GM21529 (cell line): ENCODE measurements around the gene HOXA10.
A peak's percentile ranks its signal among the peaks of the same experiment; 100 is the strongest.

Experiments
- ATAC-seq: cut with Tn5 transposase; IDR thresholded peaks from one replicate; pipeline ENCODE4 v1.9.1; 2021; ENCODE audit not compliant: unreplicated experiment

The HOXA10 gene

DNA sequence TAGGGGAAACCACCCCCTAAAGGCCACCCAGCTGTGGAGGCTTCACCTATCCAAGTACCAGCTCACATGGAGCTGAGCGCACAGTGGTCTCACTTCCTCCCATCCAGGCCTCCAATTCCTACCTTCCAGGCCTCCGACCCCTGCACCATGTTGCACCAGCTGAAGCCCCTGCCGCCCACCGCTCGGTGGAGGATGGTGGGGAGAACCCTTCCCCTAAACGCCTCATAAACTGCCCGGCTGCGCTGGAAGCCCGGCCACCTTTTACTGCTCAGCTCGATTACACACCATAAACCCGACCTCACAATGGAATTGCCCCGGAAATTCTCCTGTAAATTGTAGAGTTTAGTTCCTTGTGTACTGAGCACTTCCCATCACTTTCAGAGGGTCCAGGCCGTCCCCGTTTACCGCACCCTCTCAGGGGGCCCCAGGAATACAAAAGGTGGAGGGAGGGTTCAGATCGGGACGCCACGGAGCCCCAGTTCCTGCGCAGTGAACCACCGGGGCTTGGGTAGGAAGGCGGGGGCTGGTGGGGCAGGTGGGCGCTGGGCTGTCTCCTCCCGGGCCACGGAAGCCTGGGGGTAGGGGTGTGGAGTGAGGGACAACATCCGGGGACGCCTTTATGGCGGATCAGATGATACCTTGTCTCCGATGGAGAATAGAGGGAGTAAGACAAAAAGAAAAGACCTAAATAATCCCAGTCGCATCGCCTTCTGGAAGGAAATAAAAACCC lies 16.3 kb downstream of the HOXA10 start:
- no peak for ATAC-seq

DNA sequence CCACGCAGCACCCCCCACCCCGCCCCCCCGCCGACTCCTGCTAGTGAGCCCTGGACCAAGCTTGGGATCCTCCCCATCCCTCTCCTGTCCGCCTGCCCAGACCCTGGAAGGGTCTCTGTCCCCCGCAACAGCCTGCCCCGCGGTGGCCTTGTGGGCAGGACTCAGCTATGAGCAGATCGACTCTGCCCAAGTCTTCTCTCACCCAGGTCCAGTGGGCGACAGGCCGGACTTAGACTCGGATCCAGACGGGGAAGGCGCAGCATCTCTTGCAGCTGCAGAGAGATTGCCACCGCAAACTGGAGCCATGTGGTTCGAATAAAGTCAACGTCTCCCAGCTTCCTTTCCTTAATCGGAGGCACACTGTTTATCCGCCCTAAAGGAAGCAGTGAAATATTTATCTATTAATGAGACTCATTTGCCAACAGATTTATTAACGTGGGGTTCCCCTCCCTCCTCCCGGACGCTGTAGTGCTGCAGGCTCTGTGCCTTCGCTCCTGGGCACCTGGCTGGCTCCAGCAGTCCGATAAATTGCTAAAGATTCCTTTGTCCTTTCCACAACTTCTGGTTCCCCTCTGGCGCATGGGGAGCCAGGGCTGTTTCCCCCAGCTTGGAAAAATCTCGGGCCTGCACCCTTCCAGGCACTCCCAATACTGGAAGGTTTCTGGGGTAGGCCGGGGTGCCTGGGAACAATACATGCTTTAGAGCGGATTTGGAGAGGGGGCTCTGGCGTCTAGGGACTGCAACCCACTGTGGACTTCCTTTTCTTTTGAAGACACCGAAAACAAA lies 17.0 kb downstream of the HOXA10 start:
- no peak for ATAC-seq

DNA sequence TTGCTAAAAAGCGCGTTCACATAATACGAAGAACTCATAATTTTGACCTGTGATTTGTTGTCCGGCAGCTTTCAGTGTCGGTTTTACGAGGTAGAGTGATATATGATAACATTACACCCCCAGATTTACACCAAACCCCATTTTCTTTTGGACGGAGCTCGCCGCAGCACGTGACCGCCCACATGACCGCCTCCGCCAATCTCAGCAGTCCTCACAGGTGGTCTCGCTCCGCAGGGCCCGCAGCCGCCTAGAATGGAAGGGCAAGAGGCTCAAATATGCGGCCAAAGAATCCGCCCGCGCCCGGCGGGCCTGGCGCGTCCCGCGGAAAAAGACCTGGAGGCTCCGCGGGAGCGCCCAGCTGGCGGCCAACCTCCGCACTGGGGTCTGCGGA lies 17.6 kb downstream of the HOXA10 start, which contains the start of gene HOXA7:
TSS of gene HOXA7 (minus strand) at position 168 of the 391 bp plus-strand sequence. CDS start at position 38, 130 bp downstream.
- ATAC-seq, result no peak

DNA sequence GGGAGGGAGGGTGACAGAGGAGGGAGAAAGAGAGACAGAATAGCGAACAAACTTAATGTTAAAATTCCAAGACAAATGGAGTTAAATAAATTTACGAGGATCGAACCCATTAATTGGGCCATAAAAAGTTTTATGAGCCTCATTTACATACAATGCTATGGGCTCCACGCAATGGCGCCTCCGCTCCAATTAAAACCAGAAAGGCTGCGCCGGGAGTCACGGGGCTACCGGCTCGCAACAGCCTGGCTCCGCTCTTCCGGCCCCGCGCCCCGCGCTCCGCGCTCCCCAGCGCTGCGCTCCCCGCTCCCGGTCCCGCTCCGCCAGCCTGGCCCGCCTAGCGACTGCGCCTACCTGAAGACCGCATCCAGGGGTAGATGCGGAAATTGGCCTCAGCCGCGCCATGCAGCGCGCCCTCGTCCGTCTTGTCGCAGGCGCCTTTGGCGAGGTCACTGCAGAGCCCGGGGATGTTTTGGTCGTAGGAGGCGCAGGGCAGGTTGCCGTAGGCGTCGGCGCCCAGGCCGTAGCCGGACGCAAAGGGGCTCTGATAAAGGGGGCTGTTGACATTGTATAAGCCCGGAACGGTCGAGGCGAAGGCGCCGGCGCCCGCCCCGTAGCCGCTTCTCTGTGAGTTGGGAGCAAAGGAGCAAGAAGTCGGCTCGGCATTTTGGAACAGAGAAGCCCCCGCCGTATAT lies 18.2 kb downstream of the HOXA10 start:
- ATAC-seq, result no peak

DNA sequence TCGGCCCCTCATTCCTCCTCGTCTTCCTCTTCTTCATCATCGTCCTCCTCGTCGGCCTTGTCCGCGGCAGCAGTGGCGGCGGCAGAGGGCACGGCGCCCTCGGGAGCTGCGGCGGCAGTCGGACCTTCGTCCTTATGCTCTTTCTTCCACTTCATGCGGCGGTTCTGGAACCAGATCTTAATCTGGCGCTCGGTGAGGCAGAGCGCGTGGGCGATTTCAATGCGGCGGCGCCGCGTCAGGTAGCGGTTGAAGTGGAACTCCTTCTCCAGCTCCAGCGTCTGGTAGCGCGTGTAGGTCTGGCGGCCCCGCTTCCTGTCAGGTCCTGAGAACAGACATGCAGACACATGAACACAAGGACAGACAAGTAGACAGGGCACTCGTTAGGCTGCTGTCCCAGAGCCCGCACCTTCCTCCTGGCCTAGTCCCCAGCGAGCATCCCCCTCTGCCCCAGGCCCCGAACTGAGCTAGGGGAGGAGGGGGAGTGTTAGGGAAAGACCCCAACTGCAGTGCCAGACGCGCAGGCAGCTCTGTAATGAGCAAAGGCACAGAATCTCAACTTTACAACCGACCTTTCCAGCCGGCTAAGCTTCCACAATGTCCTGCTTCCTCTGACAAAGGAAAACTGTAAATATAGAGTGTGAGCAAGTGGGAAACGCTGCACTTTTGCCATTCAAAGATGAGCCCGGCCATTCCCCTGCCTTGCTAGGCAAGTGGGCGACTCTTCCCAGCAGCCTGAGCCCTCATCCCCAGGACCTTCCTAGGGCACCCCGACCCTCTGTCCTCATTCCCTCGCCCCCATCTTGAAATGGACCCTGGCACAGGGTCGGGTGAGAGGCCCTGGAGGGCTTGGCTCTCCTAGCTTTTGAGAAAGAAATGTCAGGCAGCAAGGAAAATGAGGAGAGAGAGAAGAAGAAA lies 19.0 kb downstream of the HOXA10 start:
- ATAC-seq, result no peak

DNA sequence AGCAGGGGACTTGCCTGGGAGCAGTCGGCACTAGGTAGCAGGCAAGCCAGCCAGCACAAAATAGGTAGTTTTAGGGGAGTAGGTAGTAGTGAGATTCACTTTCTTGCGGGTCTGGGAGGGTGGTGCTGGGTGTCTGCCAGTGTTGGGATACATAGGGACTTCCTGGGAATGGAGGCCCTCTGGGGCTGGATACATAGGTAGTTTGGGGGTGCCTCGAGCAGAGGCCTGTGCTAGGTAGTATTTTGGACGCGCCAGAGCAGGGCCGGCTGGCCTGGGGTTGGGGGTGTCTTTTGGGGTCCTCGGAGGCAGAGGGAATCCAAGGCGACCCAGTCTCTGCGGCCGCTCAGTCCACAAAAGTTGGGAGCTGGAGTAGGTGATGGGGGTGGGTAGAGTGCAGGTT lies 19.8 kb downstream of the HOXA10 start:
- no peak for ATAC-seq

DNA sequence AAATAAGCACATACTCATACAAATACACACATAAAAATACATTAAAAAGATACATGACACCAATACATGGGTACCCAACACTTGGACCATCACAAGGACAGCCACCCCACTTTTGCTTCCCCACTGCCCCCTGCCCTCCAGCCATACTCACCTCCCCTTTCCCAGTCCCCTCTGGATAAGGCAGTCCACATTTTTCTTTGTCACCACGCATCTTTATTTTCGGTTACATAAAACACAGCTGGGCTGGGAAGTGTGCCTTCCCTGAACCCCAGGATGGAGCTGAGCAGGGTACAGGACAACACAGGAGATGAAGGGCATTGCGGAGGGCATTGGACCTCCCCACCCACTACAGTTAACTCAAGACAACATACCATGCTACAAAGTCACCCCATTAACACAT lies 20.6 kb downstream of the HOXA10 start:
- ATAC-seq, result no peak

DNA sequence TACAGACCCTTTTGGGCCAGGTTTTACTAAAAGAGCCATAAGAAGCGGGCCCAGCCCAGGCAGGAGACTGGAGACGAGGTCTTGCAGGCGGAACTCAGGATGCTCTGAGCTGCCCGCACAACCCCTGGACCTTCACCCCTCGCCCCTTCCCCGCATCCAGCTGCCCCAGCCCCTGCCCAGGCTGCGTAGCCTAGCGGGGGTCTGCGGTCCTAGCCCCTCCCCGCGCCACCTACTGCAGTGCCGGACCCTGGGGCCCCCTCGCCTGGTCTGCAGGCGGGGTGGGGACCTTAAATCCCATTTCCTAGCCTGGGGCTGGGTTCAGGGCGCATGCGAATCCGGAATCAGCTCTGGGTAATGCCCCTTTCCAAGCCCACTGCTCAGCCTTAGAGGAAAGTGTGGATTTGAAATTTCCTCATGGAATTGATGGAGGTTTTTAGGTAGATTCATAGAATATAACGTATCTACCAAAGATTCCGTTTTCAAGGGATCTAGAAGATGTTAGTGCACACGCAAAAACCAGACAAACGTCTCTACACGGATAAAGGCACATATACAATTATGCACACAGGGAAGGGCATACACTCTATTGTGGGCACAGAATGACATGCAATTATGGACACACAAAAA lies 21.2 kb downstream of the HOXA10 start:
- ATAC-seq, result no peak

DNA sequence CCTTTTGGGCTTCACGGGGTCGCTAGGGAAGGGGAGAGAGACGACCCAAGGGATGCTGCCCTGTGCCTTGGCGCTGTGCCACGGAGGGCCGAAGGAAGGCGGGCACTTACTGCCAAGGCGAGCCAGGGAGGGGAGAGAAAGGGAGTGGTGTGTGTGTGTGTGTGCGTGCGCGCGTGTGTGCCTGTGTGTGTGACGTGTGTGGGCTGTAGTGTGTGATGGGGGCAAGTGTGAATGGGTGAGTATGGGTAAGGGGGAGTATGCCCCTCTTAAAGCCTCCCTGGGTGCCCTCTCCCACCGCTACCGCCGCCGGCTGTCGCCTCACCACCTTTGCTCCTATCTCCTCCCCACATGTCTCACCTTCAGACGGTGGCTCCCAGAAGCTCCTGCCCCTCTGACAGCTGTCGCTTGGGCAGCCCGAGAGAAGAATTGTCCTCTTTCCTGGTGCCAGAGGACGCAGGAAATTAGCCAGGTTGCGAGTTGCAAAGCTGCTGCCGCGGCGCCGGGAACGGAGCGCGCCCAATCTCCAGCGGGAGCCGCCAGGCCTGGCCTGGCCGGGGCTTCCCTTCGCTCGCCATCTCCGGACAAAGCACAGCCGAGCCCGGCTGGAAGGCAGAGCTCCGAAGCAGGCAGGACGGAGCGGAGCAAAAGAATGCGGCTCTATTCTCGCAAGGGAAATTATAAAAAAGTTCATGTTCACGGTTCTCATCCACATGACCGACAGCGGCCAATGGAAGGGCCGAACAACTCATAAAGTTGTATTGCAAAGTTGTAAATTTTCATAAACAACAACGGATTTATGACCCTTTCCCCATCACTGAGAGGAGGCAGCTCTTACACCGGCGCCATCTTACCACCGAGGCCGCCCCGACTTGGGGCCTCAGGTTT lies 21.9 kb downstream of the HOXA10 start, which contains the start of gene HOXA3:
TSS of gene HOXA3 (minus strand) at position 653 of the 885 bp plus-strand sequence. CDS start 41,943 bp downstream, outside the sequence.
- no peak for ATAC-seq

DNA sequence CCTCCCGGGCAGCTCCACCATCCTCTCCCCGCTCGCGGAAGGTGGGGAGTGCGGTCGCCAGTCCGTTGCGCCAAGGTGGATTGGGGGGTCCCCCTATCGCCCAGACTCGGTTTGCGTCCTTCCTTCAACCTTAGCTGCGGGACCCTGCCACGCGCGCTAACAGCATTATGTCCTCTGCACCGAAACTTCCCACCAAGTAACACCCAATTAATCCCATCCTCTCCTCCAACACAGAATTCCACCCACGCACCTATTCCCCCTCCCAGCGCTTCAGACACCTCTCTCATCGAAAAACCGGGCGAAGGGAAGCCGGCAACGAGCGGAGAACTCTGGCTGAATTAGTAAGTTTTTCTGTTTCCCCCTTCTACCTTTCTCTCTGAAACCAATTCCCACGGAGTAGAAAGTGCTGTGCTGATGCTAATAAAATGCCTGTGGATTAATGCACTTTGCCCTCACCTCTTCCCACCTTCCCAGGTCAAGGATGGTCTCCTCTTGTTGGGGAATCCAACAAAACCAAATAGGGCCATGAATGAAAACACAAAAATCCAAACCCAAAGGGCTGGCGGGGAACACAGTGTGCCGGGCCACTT lies 22.7 kb downstream of the HOXA10 start:
- no peak for ATAC-seq

DNA sequence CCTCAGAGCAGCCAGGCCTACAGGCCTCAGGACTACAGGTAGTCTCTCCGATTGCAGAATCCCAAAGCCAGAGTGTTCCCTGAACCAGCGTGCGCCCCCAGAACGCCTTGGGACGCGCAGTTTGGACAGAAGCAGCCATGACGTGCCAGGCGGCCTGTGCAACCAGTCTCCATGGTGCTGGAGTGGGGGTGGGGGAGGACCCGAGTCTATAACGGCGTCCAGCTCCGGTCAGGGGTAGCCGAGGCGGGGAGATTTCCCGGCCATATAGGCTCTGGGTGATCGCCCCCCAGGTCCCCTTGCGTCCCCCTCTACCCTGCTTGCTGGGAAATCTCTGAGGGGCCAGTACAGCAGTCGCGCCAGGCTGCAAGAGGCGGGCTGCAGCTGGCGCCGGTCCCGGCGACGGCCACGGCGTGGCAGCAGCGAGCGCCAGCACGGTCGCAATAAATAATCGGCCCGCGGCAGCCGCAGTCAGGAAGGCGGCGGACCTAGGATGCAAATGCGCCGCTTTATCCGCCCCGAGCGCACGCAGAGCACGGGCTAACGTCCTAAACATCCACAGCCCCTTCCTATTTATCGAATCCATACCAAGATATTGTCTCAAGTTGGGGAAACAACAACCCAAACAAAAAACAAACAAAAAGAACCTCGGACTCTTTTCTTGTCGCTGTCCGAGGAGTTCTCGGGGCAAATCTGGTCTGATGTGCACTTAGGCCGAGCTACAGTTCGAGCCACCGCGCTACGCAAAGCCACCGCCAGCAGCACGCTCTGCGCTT lies 23.4 kb downstream of the HOXA10 start:
- peak; percentile 86 for ATAC-seq

DNA sequence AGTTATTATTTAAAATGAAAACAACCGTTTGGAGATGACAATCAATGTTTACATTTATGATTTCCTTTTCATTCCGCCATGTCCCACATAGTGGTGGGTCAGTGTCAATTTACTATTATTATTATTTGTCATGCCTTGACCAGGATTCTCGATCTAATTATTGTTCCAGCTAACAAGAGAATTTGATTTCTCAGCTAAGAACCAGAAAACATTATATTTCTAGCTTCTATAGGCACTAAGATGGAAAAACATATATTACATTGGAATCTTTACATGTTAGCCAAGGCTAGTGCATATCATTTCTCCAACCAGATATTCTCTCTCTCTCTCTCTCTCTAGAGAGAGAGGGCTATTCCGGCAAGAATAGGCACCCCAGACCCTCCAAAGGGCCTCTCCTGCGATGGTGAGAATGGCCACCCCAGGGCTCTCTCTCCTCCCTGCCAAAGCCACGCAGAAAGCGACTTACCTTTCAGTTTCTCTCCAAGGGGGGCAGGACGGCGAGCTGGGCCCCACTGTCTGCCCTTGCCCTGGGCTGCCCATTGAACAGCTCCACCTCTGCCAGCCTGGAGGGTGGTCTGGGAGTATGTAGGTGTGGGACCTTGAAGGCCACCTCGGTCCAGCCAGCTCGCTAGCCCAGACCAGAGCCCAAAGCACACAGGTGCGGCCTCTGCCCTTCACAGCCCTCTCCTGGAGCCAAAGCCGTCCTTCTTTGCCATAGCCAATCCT lies 24.1 kb downstream of the HOXA10 start:
- no peak for ATAC-seq

DNA sequence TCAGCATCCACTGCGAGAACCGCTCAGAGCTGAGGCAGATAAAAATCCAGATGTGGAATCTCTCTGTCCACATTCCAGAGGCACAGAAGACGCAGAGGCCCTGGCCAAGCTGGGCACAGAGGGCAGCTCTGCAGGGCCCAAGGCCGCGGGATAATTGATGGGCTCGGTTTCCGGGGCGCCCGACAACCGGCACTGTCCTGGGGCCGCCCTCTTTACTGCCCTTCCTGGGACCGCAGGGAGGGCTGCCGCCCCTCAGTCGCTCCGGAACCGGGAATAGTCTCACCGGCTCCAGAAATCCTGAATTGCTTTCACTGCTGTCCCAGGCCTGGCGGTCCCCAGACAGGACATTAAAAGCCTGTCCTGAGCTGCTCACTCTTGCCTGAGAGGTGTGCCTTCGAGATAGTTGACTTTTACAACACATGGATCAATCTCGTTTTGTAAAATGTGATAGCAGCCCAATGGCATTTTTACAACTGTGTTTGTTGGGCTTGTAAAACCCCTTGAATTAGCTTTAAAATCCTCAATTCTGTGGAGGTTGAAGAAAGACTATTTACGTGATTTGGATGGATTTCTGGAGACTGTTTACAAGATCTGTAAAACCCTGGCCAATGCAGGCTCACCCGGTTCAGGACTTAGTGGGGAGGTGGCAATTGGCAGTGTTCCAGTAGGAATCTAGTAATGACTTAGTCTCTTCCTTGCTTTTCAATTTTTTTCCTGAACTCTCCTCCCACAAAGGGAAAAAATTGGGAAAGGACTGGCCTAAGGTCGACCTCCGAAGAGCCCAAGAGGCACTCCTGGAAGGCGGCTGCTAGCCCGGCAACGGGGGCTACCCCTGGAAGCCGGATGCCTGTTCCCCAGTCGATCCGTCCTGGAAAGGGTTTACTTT lies 25.1 kb downstream of the HOXA10 start:
- ATAC-seq, result no peak

DNA sequence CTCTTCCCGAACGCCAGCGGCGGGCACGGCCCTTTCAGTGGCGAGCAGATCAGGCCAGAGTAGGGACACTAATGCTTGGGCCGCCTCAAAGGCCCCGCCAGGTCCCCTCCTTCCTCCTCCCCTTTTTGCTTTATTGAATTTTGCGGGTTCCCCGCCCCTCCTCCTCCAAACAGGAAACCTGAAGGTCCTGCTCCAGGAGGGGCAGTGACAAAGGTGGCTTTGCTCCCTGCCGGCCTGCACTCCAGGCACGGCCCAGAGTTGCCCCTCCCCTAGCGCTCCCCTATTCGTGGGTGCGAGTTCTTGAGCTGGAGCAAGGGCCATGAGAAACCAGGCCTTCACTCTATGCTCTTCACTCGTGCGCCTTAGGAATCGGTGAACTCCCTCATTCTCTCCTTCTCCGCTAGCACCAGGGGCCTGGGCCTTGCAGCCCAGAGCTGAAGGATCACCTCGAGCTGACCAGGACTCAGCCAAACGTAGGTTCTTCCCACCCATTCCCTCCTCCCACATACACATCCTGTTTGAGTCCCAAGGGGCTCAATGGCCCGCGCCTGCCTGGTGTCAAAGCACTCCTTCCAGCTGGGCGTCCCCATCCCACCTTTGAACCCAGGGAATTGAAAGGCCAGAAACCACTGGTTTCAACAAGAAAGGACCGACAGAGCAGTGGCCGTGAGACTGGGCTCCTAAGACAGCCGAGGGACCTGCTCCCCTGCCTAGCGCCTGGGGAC lies 25.9 kb downstream of the HOXA10 start:
- no peak for ATAC-seq

DNA sequence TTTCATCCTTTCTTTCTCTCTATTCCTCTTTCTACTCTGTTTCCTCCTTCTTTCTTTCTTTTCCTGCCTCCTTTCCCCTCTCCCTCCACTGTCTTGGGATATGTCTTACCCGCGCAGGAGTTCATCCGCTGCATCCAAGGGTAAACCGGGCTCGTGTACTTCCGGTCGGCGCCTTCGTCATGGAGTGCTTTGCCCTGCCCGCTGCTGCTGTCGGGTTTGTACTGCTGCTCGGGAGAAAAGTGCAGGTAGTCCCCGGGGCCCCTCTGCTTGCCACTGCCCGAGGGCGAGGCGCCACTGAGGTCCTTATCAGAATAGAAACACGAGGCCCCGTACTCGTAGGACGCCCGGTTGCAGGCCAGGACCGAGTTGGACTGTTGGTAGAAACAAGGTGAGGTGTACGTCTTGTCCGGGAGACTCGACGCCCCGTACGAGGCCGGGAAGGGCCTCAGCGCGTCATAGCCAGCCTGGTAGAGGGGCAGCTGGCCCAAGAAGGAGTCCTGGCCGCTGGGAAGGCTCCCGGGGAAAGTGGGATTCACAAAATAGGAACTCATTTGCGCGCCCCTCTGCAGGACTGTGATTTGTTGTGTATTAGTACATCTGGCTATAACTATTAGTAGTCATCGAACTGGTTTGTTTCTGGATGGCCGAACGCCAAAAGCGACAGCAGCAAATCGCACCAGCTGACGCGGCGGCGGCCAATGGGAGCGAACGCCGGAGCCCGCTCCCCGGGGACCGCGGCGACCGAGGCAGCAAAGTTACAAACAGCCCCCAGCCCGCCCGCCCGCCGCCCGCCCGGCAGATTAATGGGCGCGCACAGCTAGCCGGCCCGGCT lies 26.7 kb downstream of the HOXA10 start, which contains the start of gene HOXA6:
TSS of gene HOXA6 (minus strand) at position 576 of the 832 bp plus-strand sequence. CDS start at position 551, 25 bp downstream.
- ATAC-seq, result no peak
